IMR-90 (cell line): ENCODE results near the gene NTRK3. TPM values are rescaled to one million over a fixed set of nuclear protein-coding genes. Genes with fewer than 3 reads are reported as not detected.

ENCODE experiments used
- ATAC-seq: fragments of 200-7000 bp; cut with Tn5 transposase; 2 replicates; pipeline ENCODE4 v1.9.1; 2020; ENCODE audit warnings: low read depth, mild to moderate bottlenecking, moderate library complexity
- BruUV-seq: library from RNA; stranded (reverse); fragments of 400-500 nt; replicated peaks from 2 replicates; lab custom pipeline; 2021; lab: Mats Ljungman, UMichigan
- CTCF ChIA-PET: fragments of 300-600 bp; formaldehyde crosslinking; extraction: SDS; loops from one replicate; lab custom pipeline; 2021; ENCODE audit warnings: antibody characterized with exemption; lab: Yijun Ruan, JAX
- POLR2A ChIA-PET: fragments of 300-600 bp; sonication (Branson Sonifier 250); formaldehyde crosslinking; loops from one replicate; lab custom pipeline; 2022; ENCODE audit warnings: antibody characterized with exemption; ENCODE audit not compliant: unreplicated experiment; lab: Charles Lee
- DNase-seq: peaks from one replicate; pipeline ENCODE4 v3.0.0; 2013
- H2AFZ ChIP-seq: replicated peaks from 2 replicates; pipeline ENCODE3; 2013; ENCODE audit warnings: low read length, mild to moderate bottlenecking; ENCODE audit not compliant: poor library complexity
- H2AK5ac ChIP-seq: 2 replicates; pipeline ENCODE4 v1.6.1; 2013; ENCODE audit warnings: low read depth, low read length, inconsistent platforms
- H2AK9ac ChIP-seq: replicated peaks from 2 replicates; pipeline ENCODE3; 2013; ENCODE audit warnings: mild to moderate bottlenecking, low read depth, low read length, moderate library complexity; ENCODE audit not compliant: poor library complexity
- H2BK120ac ChIP-seq: 2 replicates; pipeline ENCODE4 v1.6.1; 2013; ENCODE audit warnings: low read depth, low read length, inconsistent platforms
- H2BK15ac ChIP-seq: 3 replicates; pipeline ENCODE4 v1.6.1; 2013; ENCODE audit warnings: low read depth, low read length, inconsistent platforms
- H2BK20ac ChIP-seq: 2 replicates; pipeline ENCODE4 v1.6.1; 2013; ENCODE audit warnings: low read depth, mild to moderate bottlenecking, inconsistent platforms, low read length, moderate library complexity
- H2BK5ac ChIP-seq: 2 replicates; pipeline ENCODE4 v1.6.1; 2013; ENCODE audit warnings: mild to moderate bottlenecking, low read depth, low read length, inconsistent platforms; ENCODE audit not compliant: poor library complexity, severe bottlenecking
- H3K14ac ChIP-seq: replicated peaks from 2 replicates; pipeline ENCODE4 v1.6.1; 2013; ENCODE audit warnings: low read depth, low read length, inconsistent platforms
- H3K18ac ChIP-seq: 2 replicates; pipeline ENCODE4 v1.6.1; 2013; ENCODE audit warnings: low read depth, low read length, control low read depth
- H3K23ac ChIP-seq: 2 replicates; pipeline ENCODE4 v1.6.1; 2013; ENCODE audit warnings: low read depth, low read length, inconsistent platforms
- H3K27ac ChIP-seq: 2 replicates; pipeline ENCODE4 v1.5.1; 2013; ENCODE audit warnings: mild to moderate bottlenecking, control low read depth, low read length; ENCODE audit not compliant: insufficient read depth
- H3K27me3 ChIP-seq: 2 replicates; pipeline ENCODE4 v1.6.1; 2013; ENCODE audit warnings: low read length; ENCODE audit not compliant: control insufficient read depth, insufficient read depth
- H3K36me3 ChIP-seq: 2 replicates; pipeline ENCODE4 v1.6.1; 2013; ENCODE audit warnings: low read length, mixed read lengths; ENCODE audit not compliant: control insufficient read depth, insufficient read depth
- H3K4ac ChIP-seq: 2 replicates; pipeline ENCODE4 v1.6.1; 2013; ENCODE audit warnings: low read depth, low read length, inconsistent platforms
- H3K4me1 ChIP-seq: 2 replicates; pipeline ENCODE4 v1.6.1; 2013; ENCODE audit warnings: low read length, mixed read lengths; ENCODE audit not compliant: control insufficient read depth, insufficient read depth
- H3K4me2 ChIP-seq: 2 replicates; pipeline ENCODE4 v1.6.1; 2013; ENCODE audit warnings: low read depth, mild to moderate bottlenecking, control low read depth, low read length, moderate library complexity
- H3K4me3 ChIP-seq: 2 replicates; pipeline ENCODE4 v1.5.1; 2013; ENCODE audit warnings: low read depth, mild to moderate bottlenecking, control low read depth, low read length, moderate library complexity; ENCODE audit not compliant: insufficient read depth
- H3K56ac ChIP-seq: 2 replicates; pipeline ENCODE4 v1.6.1; 2013; ENCODE audit warnings: low read length, inconsistent platforms; ENCODE audit not compliant: insufficient read depth; ENCODE audit errors: extremely low read depth
- H3K79me1 ChIP-seq, 2 experiments: 2 replicates each; pipeline ENCODE4 v1.6.1; 2013; ENCODE audit warnings: low read length in 2 of 2, inconsistent platforms in 1 of 2, low read depth in 1 of 2
- H3K9ac ChIP-seq: 2 replicates; pipeline ENCODE4 v1.6.1; 2013; ENCODE audit warnings: low read depth, low read length, control low read depth
- H3K9me1 ChIP-seq: 2 replicates; pipeline ENCODE4 v1.6.1; 2013; ENCODE audit warnings: low read length, inconsistent platforms; ENCODE audit not compliant: insufficient read depth
- H3K9me3 ChIP-seq: 2 replicates; pipeline ENCODE4 v1.6.1; 2013; ENCODE audit warnings: low read length; ENCODE audit not compliant: control insufficient read depth, insufficient read depth
- H4K20me1 ChIP-seq: 2 replicates; pipeline ENCODE4 v1.6.1; 2013; ENCODE audit warnings: low read length, inconsistent platforms; ENCODE audit not compliant: insufficient read depth
- H4K5ac ChIP-seq: 2 replicates; pipeline ENCODE4 v1.6.1; 2013; ENCODE audit warnings: mild to moderate bottlenecking, low read depth, low read length, control low read depth
- H4K8ac ChIP-seq, 2 experiments: 2 replicates each; pipeline ENCODE4 v1.6.1; 2013; ENCODE audit warnings: low read depth in 2 of 2, low read length in 2 of 2, control low read depth in 1 of 2, inconsistent platforms in 1 of 2
- H4K91ac ChIP-seq: 2 replicates; pipeline ENCODE4 v1.6.1; 2013; ENCODE audit warnings: low read depth, low read length, inconsistent platforms; ENCODE audit not compliant: insufficient read depth
- BHLHE40 ChIP-seq: fragments of 150-350 bp; IDR thresholded peaks from 2 replicates; pipeline ENCODE4 v1.6.1; 2016; ENCODE audit warnings: mild to moderate bottlenecking, low read depth, low read length
- CEBPB ChIP-seq: IDR thresholded peaks from 2 replicates; pipeline ENCODE4 v1.6.1; 2012; ENCODE audit warnings: low read depth, low read length, improper control_type of control experiment
- CHD1 ChIP-seq: IDR thresholded peaks from 2 replicates; pipeline ENCODE4 v1.6.1; 2012; ENCODE audit warnings: low read depth, low read length, improper control_type of control experiment
- CTCF ChIP-seq: conservative IDR thresholded peaks from 2 replicates; pipeline ENCODE4 v1.5.1; 2012; ENCODE audit warnings: mild to moderate bottlenecking, low read depth, low read length, improper control_type of control experiment
- ELK1 ChIP-seq: fragments of 150-350 bp; IDR thresholded peaks from 2 replicates; pipeline ENCODE4 v1.6.1; 2016; ENCODE audit warnings: low read depth, mild to moderate bottlenecking, low read length, moderate library complexity, borderline replicate concordance
- FOS ChIP-seq: fragments of 150-350 bp; IDR thresholded peaks from 2 replicates; pipeline ENCODE4 v1.6.1; 2016; ENCODE audit warnings: low read depth, low read length
- MAFK ChIP-seq: IDR thresholded peaks from 2 replicates; pipeline ENCODE4 v1.6.1; 2012; ENCODE audit warnings: low read depth, low read length, improper control_type of control experiment
- MAZ ChIP-seq: IDR thresholded peaks from 2 replicates; pipeline ENCODE4 v1.6.1; 2012; ENCODE audit warnings: low read depth, mild to moderate bottlenecking, low read length, improper control_type of control experiment, moderate library complexity, borderline replicate concordance
- MXI1 ChIP-seq: IDR thresholded peaks from 2 replicates; pipeline ENCODE4 v1.6.1; 2012; ENCODE audit warnings: low read depth, mild to moderate bottlenecking, low read length, moderate library complexity, borderline replicate concordance
- NFE2L2 ChIP-seq: fragments of 150-350 bp; IDR thresholded peaks from 2 replicates; pipeline ENCODE4 v1.6.1; 2016; ENCODE audit warnings: low read depth, mild to moderate bottlenecking, low read length
- POLR2A ChIP-seq: IDR thresholded peaks from 2 replicates; pipeline ENCODE4 v1.6.1; 2012; ENCODE audit warnings: mild to moderate bottlenecking, low read depth, low read length
- RAD21 ChIP-seq: IDR thresholded peaks from 2 replicates; pipeline ENCODE4 v1.6.1; 2012; ENCODE audit warnings: low read length, improper control_type of control experiment
- RCOR1 ChIP-seq: IDR thresholded peaks from 2 replicates; pipeline ENCODE4 v1.6.1; 2012; ENCODE audit warnings: mild to moderate bottlenecking, low read length, improper control_type of control experiment; ENCODE audit not compliant: insufficient replicate concordance
- RFX5 ChIP-seq: IDR thresholded peaks from 2 replicates; pipeline ENCODE4 v1.8.0; 2012; ENCODE audit warnings: low read depth, mild to moderate bottlenecking, low read length, moderate library complexity
- SMC3 ChIP-seq: fragments of 150-350 bp; IDR thresholded peaks from 2 replicates; pipeline ENCODE4 v1.6.1; 2016; ENCODE audit warnings: low read depth, mild to moderate bottlenecking, antibody characterized with exemption, low read length, moderate library complexity
- USF2 ChIP-seq: fragments of 150-350 bp; IDR thresholded peaks from 2 replicates; pipeline ENCODE4 v1.6.1; 2017; ENCODE audit warnings: mild to moderate bottlenecking, antibody characterized with exemption, low read length, low read depth
- WGBS, 2 experiments: methylation state at CpG; one replicate each; pipeline versions ENCODE4 v1.1.5 to v1.1.7; 2013; ENCODE audit warnings: missing lambda C conversion rate in 2 of 2; ENCODE audit not compliant: insufficient read length in 1 of 2; ENCODE audit errors: extremely low coverage in 2 of 2; 5-methylcytosine and 5-hydroxymethylcytosine counted together
- dilution Hi-C: fragments of 300-500 bp; cut with HindIII; formaldehyde crosslinking; loops from one replicate; pipeline ENCODE4 v1.14.3; 2018; ENCODE audit warnings: low sequenced_read_pairs; ENCODE audit not compliant: unreplicated experiment
- in situ Hi-C: fragments of 300-500 bp; cut with MboI; formaldehyde crosslinking; loops from 3 replicates; pipeline ENCODE4 v1.14.3; 2019; ENCODE audit warnings: low sequenced_read_pairs, inconsistent platforms, mixed read lengths
- intact Hi-C: fragments of 100-400 bp; cut with micrococcal nuclease; formaldehyde crosslinking; loops from 2 replicates; pipeline ENCODE4 v1.10.0; 2022
- polyA plus RNA-seq, 3 experiments: library from polyadenylated mRNA; depleted of rRNA; stranded (reverse); fragments of >200 nt; gene quantifications; 2 replicates each; pipeline ENCODE4 v1.2.3, GENCODE V29; 2012; ENCODE audit warnings: low replicate concordance in 1 of 3
- total RNA-seq: library from RNA; depleted of rRNA; stranded (reverse); fragments of >200 nt; gene quantifications from 2 replicates; pipeline ENCODE4 v1.2.3, GENCODE V29; 2012

NTRK3 gene
- total and polyA plus RNA-seq, 2 of the 4 experiments (the other 2 are of a cell fraction), result under 0.01 to 0.15 TPM

DNA sequence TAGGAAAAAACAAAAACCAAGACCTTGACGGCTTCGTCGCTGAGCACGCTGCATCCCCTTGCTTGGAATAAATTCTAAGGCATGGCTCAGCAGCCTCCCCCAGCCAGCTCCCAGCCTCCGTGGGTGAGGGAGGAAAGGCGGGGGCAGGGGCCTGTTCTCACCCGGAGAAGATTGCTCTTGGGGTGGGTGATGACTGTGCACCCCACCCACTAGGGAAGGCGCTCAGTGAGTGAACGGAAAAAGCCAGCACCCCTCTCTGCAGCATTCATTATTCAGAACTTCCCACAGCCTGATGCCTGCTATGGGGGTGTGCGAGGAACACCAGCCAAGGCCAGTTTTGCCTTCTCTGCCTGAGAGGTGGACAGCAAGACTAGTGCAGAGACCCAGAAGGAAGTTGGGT is 19.3 kb upstream of the NTRK3 start:
- CTCF ChIA-PET, result interaction anchor here (0.5 kb wide), 1 partner anchor 9 kb away, joined by 3 read pairs; no protein-coding TSS in a partner anchor
- TF ChIP-seq RAD21 (no peak), MAFK (no peak), SMC3 (no peak), MAZ (no peak), USF2 (no peak), CTCF (no peak), NFE2L2 (no peak), RCOR1 (no peak), RFX5 (no peak), FOS (no peak), ELK1 (no peak), BHLHE40 (no peak), CEBPB (no peak), POLR2A (no peak), CHD1 (no peak), MXI1 (no peak)
- Histone ChIP-seq H4K91ac (no peak overlapping the region), H3K9me1 (no peaks in the 10 kb centered on the region), H3K9me3 (no peaks in the 10 kb centered on the region), H4K8ac (no peak overlapping the region), H3K36me3 (no peaks in the 10 kb centered on the region), H3K4me1 (no peaks in the 10 kb centered on the region), H2BK20ac (no peak overlapping the region), H3K18ac (no peak overlapping the region), H3K23ac (no peak overlapping the region), H3K27ac (no peak overlapping the region), H3K9ac (no peak overlapping the region), H2AK9ac (no peak overlapping the region), H2AFZ (no peak overlapping the region), H2BK15ac (no peak overlapping the region), H2BK5ac (no peak overlapping the region), H3K56ac (no peak overlapping the region), H4K5ac (no peak overlapping the region), H2BK120ac (no peak overlapping the region), H3K4me3 (no peak overlapping the region), H3K4me2 (no peak overlapping the region), H3K4ac (no peak overlapping the region), H4K20me1 (no peaks in the 10 kb centered on the region), H3K14ac (no peak overlapping the region), H3K79me1 (no peaks in the 10 kb centered on the region), H2AK5ac (no peak overlapping the region), H3K27me3 (no peaks in the 10 kb centered on the region; the same call in 1 of the 2 replicates)
- ATAC-seq, result no peak
- in situ Hi-C loops, result no loop called here
- BruUV-seq, result no TSS peak
- intact Hi-C loops, result loop anchor here (10.0 kb wide), 1 partner anchor 1361 kb away; no protein-coding TSS in a partner anchor
- POLR2A ChIA-PET, result no interaction called here
- no peak for DNase-seq
- WGBS, 2 experiments, result no CpG with 5 or more reads among the region's 10 CpGs
- dilution Hi-C loops, result no loop called here
